ENCODE data around the gene CACNA1H. TPM values are rescaled to one million over a fixed set of nuclear protein-coding genes. Genes with fewer than 3 reads are reported as not detected.

The CACNA1H gene
- total and polyA plus RNA-seq, 3 donors from 2014 or later = 41.1 to 69.0 (median 55.9) TPM

- Histone ChIP-seq H3K4me1 (no peaks in the 10 kb centered on the region), H3K36me3 (ENCODE audit: low read depth, missing control alignments) (no peaks in the 10 kb centered on the region), H3K9me3 (no peaks in the 10 kb centered on the region), H3K4me3 (no peak overlapping the region), H3K27ac (no peak overlapping the region), H3K27me3 (no peaks in the 10 kb centered on the region)
- no peak for DNase-seq
- TF ChIP-seq CTCF (IDR thresholded peaks at IDR 0.05) (no peak), POLR2A (IDR thresholded peaks at IDR 0.05) (no peak)
- intact Hi-C loops (cut with DNase I; ENCODE audit: low total_unique reads) = no loop called here
- WGBS, 2 donors = 13 to 44% methylated on average over 3 to 11 of the region's 11 CpGs
Observed at GRCh38 chr16:1259760-1260068, 106.8 kb downstream of the CACNA1H start.

- H3K9me3 ChIP-seq = no peaks in the 10 kb centered on the region
- no peaks in the 10 kb centered on the region for H3K36me3 ChIP-seq (ENCODE audit: low read depth, missing control alignments)
- WGBS, 2 donors = 40 to 55% methylated on average over 16 to 35 of the region's 36 CpGs
- no peaks in the 10 kb centered on the region for H3K4me1 ChIP-seq
- TF ChIP-seq CTCF (IDR thresholded peaks at IDR 0.05) = no peak
- TF ChIP-seq POLR2A (IDR thresholded peaks at IDR 0.05) = no peak
- DNase-seq = no peak
- no peaks in the 10 kb centered on the region for H3K27me3 ChIP-seq
- intact Hi-C loops (cut with DNase I; ENCODE audit: low total_unique reads) = no loop called here
- no peak overlapping the region for H3K27ac ChIP-seq
- H3K4me3 ChIP-seq = no peak overlapping the region
Observed at GRCh38 chr16:1260101-1260680, 107.3 kb downstream of the CACNA1H start.

- intact Hi-C loops (cut with DNase I; ENCODE audit: low total_unique reads) = no loop called here
- TF ChIP-seq POLR2A (IDR thresholded peaks at IDR 0.05) = no peak
- no peak for TF ChIP-seq CTCF (IDR thresholded peaks at IDR 0.05)
- DNase-seq = no peak
- WGBS, 2 donors = 25 to 41% methylated on average over 7 to 45 of the region's 47 CpGs
- Histone ChIP-seq H3K9me3 (no peaks in the 10 kb centered on the region), H3K36me3 (ENCODE audit: low read depth, missing control alignments) (no peaks in the 10 kb centered on the region), H3K27ac (no peak overlapping the region), H3K4me1 (no peaks in the 10 kb centered on the region), H3K27me3 (no peaks in the 10 kb centered on the region), H3K4me3 (no peak overlapping the region)
Observed at GRCh38 chr16:1261131-1261892, 108.4 kb downstream of the CACNA1H start.

- intact Hi-C loops (cut with DNase I; ENCODE audit: low total_unique reads) = no loop called here
- H3K36me3 ChIP-seq (ENCODE audit: low read depth, missing control alignments) = no peaks in the 10 kb centered on the region
- TF ChIP-seq POLR2A (IDR thresholded peaks at IDR 0.05) (no peak), CTCF (IDR thresholded peaks at IDR 0.05) (no peak)
- no peak overlapping the region for H3K27ac ChIP-seq
- no peak for DNase-seq
- no peaks in the 10 kb centered on the region for H3K4me1 ChIP-seq
- H3K27me3 ChIP-seq = no peaks in the 10 kb centered on the region
- no peak overlapping the region for H3K4me3 ChIP-seq
- WGBS, 2 donors = 75 to 81% methylated on average over 11 to 32 of the region's 32 CpGs
- no peaks in the 10 kb centered on the region for H3K9me3 ChIP-seq
Observed at GRCh38 chr16:1262210-1262845, 109.4 kb downstream of the CACNA1H start.

Data from testis (tissue), 3 donors.